NT2/D1 (cell line): ENCODE measurements around the gene AADACL4.

Source experiments
- SUZ12 ChIP-seq: IDR thresholded peaks from 2 replicates; pipeline ENCODE4 v1.6.1; 2011; ENCODE audit not compliant: insufficient read length, insufficient read depth; ENCODE audit errors: extremely low read depth
- YY1 ChIP-seq: IDR thresholded peaks from 2 replicates; pipeline ENCODE4 v1.6.1; 2011; ENCODE audit not compliant: insufficient read length, insufficient read depth
- ZNF274 ChIP-seq: IDR thresholded peaks from 2 replicates; pipeline ENCODE4 v1.6.1; 2011; ENCODE audit warnings: mild to moderate bottlenecking, low read depth, low read length

GRCh38 chr1:12648741-12649140 is 4.9 kb downstream of the AADACL4 start:
- no peak for TF ChIP-seq YY1
- no peak for TF ChIP-seq ZNF274
- no peak for TF ChIP-seq SUZ12
